Dermis microvascular lymphatic vessel endothelial cell (primary cell): ENCODE data around the gene SPACA4. TPM values are rescaled to one million over a fixed set of nuclear protein-coding genes. Genes with fewer than 3 reads are reported as not detected.

Source experiments
- DNase-seq, 2 donors: peaks; one replicate each; pipeline versions ENCODE4 v3.0.0 to v3.0.0-alpha.2; 2010; ENCODE audit warnings: low read depth in 2 of 2
- total RNA-seq: library from RNA; depleted of rRNA; stranded (reverse); fragments of >200 nt; gene quantifications from 2 replicates; pipeline ENCODE4 v1.2.1, GENCODE V29; 2014

The SPACA4 gene
- total RNA-seq, 1 donor from 2014 or later = not detected

DNA sequence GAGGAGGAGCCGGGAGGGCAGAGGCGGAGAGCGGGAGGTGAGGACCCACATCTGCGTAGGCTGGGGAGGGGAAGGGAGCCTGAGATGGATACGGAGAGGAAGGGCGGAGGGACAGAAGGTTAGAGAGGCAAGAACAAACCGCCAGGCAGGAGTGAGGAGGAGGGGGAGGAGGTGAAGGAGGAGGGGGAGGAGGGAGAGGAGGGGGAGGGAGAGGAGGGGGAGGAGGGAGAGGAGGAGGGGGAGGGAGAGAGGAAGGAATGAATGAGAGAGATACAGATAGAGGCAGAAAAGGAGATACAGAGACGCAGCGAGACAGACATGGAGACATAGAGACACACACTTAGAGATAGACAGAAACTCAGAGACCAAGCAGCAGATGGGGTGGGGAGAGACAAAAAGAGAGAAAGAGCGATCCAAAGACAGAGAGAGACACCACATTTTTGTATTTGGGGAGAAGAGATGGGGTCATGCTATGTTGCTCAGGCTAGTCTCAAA lies 40.2 kb downstream of the SPACA4 start:
- DNase-seq = no peak

DNA sequence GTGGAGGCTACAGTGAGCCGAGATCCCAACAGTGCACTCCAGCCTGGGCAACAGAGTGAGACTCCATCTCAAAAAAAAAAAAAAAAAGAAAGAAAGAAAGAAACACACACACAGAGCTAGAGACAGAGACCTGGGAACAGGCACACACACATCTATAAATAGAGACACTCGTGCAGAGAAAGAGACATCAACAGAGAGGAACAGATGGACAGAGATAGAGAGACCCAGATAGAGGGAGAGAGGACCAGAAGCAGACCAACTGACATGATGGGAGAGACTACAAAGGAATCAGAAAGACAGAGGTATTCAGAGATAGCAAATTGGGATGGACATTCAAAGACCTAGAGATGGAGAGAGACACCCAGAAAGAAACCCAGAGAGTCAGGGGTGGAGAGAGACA lies 41.6 kb downstream of the SPACA4 start:
- no peak for DNase-seq

DNA sequence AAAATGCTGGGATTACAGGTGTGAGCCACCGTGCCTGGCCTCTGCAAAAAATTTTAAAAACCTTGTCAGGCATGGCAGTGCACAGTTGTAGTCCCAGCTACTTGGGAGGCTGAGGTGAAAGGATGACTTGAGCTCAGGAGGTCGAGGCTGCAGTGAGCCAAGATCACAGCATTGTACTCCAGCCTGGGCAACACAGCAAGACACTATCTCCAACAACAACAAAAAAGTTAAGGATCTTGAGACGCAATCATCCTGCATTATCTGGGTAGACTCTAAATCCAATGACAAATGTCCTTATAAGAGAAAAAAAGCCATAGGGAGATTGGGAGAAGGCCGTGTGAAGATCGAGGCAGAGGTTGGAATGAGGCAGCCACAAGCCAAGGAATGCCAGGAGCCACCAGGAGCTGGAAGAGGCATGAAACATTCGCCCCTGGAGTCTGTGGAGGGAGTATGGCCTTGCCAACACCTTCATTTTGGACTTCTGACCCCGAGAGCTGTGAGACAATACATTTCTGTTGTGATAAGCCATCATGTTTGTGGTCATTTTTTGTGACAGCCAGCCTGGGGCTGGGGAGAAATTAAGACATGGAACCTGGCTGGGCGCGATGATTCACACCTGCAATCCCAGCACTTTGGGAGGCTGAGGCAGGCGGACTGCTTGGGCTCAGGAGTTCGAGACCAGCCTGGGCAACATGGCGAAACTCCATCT lies 44.6 kb downstream of the SPACA4 start:
- no peak for DNase-seq

DNA sequence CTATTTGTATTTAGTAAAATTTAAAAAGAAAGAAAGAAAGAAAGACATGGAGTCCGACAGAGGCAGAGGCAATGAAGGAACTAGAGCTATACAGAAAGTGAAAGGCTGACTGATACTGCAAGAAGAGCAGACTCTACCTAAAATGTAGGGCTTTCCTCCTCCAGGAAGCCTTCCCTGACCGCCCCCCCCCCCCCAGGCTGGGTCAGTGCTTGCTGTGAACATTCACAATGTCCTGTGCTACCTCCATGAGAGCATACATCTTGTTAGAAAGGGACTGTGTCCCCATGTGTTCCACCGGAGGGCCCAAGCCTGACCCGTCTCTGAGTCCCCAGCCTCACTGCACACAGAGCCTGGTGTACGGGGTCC lies 45.1 kb downstream of the SPACA4 start:
- DNase-seq = no peak

DNA sequence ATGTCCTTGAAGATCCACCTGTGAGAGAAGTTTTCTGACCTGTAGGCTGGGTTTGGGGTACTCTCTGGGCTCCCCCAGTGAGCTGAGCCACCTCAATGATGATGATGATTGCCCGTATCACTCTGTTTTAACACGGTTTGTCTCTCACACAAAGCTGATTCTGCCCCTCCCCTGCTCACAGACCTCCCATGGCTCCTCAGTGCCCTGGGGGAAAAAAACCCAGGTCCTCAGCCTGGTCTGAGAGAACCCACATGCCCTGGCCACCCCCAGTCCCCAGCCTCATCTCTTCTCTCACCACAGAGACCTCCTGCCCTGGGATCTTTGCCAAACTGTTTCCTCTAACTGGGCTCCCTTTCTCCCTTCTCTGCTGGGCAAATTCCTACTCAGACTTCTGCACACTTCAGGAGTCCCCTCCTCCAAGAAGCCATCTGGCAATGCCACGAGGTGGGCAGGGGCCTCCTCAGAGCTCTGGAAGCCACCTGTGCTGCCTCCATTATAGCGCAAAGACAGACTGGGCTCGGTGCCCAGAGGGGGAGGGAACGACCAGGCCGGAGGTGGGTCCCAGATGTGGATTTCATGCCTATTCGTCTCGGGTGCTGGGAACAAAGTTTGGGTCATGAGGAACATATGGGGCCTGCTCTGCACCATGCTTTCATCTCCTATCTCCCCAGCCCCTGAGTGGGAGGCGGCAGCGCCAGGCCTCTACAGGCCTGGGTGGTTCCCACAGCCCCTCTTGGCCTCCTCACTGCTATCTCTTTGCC lies 47.9 kb downstream of the SPACA4 start:
- no peak for DNase-seq

DNA sequence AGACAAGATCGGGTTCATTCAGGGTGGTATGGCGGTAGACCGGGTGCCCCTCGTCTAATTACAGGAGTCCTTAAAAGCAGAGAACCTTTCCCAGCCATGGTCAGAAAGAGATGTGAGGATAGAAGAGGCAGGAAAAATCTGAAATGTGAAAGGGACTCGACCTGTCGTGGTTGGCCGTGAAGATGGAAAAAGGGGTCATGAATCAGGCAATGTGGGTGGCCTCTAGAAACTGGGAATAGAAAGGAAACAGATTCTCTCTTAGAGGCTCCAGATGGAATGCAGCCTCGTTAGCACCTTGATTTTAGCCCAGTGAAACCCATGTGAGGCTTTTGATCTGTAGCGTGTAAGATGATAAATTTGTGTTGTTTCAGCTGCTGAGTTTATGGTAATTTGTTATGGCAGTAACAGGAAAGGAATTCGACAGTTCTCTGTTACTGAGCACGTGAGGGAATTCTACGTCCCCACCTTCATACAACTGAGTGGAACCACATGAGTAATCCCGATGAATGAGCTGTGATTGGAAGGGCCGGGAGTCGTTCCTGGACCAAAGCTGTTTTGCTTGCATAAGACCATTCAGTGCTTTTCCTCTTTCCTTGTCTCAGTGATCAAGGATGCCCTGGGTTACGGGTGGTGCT lies 50.4 kb downstream of the SPACA4 start:
- peak; percentile 49 to 81 for DNase-seq

Other genes with a start within 250 kb of the SPACA4 start
- 1.6 and 1.8 TPM in 2 replicates for gene TMEM143, start 242.8 kb upstream of the SPACA4 start, total RNA-seq
- gene SYNGR4, start 242.4 kb upstream of the SPACA4 start, total RNA-seq = not detected in 2 replicates
- 35.6 and 52.8 TPM in 2 replicates for gene KDELR1, start 215.2 kb upstream of the SPACA4 start, total RNA-seq
- 0.13 and 0.25 TPM in 2 replicates for gene GRIN2D, start 213.1 kb upstream of the SPACA4 start, total RNA-seq
- gene GRWD1, start 160.8 kb upstream of the SPACA4 start, total RNA-seq = 14.8 and 22.8 TPM in 2 replicates
- 0.13 TPM in 2 replicates for gene KCNJ14, start 151.2 kb upstream of the SPACA4 start, total RNA-seq
- 42.0 and 64.6 TPM in 2 replicates for gene CYTH2, start 137.4 kb upstream of the SPACA4 start, total RNA-seq
- gene LMTK3, start 94.9 kb upstream of the SPACA4 start, total RNA-seq = under 0.01 and 0.13 TPM in 2 replicates
- gene SULT2B1, start 54.6 kb upstream of the SPACA4 start, total RNA-seq = 0.13 TPM in 1 of 2 replicates, not detected in the other
- 0.25 and 0.26 TPM in 2 replicates for gene FAM83E, start 8.3 kb downstream of the SPACA4 start, total RNA-seq
- gene RPL18, start 12.4 kb downstream of the SPACA4 start, total RNA-seq = 1,899 and 2,423 TPM in 2 replicates
- gene SPHK2, start 12.8 kb downstream of the SPACA4 start, total RNA-seq = 3.9 and 6.3 TPM in 2 replicates
- gene DBP, start 30.6 kb downstream of the SPACA4 start, total RNA-seq = 1.4 and 2.8 TPM in 2 replicates
- gene CA11, start 39.4 kb downstream of the SPACA4 start, total RNA-seq = 2.6 and 4.6 TPM in 2 replicates
- under 0.01 TPM in 1 of 2 replicates, not detected in the other for gene NTN5, start 66.3 kb downstream of the SPACA4 start, total RNA-seq
- gene FUT2, start 89.2 kb downstream of the SPACA4 start, total RNA-seq = not detected in 2 replicates
- under 0.01 and 0.13 TPM in 2 replicates for gene MAMSTR, start 113.0 kb downstream of the SPACA4 start, total RNA-seq
- 59.4 and 82.1 TPM in 2 replicates for gene RASIP1, start 133.9 kb downstream of the SPACA4 start, total RNA-seq
- 0.25 and 0.26 TPM in 2 replicates for gene IZUMO1, start 140.2 kb downstream of the SPACA4 start, total RNA-seq
- gene FUT1, start 145.9 kb downstream of the SPACA4 start, total RNA-seq = 6.0 and 7.7 TPM in 2 replicates
- gene FGF21, start 148.8 kb downstream of the SPACA4 start, total RNA-seq = not detected in 2 replicates
- 29.0 and 33.3 TPM in 2 replicates for gene BCAT2, start 204.3 kb downstream of the SPACA4 start, total RNA-seq
- 2.8 and 4.2 TPM in 2 replicates for gene HSD17B14, start 229.7 kb downstream of the SPACA4 start, total RNA-seq